GM12878 (cell line): Measurements from ENCODE around the gene TRA2B. TPM values are rescaled to one million over a fixed set of nuclear protein-coding genes. Genes with fewer than 3 reads are reported as not detected.

Experiments
- ATF3 ChIP-seq: IDR thresholded peaks from 2 replicates; pipeline ENCODE4 v1.6.1; 2011; ENCODE audit warnings: low read depth, mild to moderate bottlenecking, low read length, moderate library complexity, borderline replicate concordance; ENCODE audit errors: extremely low read depth
- BCL3 ChIP-seq: IDR thresholded peaks from 2 replicates; pipeline ENCODE4 v1.6.1; 2011; ENCODE audit warnings: borderline replicate concordance, low read depth, mild to moderate bottlenecking, moderate library complexity, low read length; ENCODE audit not compliant: insufficient read depth, poor library complexity, severe bottlenecking
- EGR1 ChIP-seq, 2 experiments: IDR thresholded peaks; 1 replicate in 1 of 2; 2 replicates in 1 of 2; pipeline ENCODE4 v1.6.1; 2011 to 2012; ENCODE audit warnings: low read depth in 2 of 2, low read length in 2 of 2, borderline replicate concordance in 1 of 2, mild to moderate bottlenecking in 1 of 2, moderate library complexity in 1 of 2
- EP300 ChIP-seq, 2 experiments: fragments of 150-350 bp in 1 of 2; IDR thresholded peaks; 2 replicates each; pipeline ENCODE4 v1.6.1; 2011 to 2012; ENCODE audit warnings: low read depth in 2 of 2, low read length in 2 of 2, borderline replicate concordance in 1 of 2, improper control_type of control experiment in 1 of 2, inconsistent platforms in 1 of 2; ENCODE audit not compliant: control insufficient read depth in 1 of 2
- GATAD2B ChIP-seq: fragments of 450-650 bp; conservative IDR thresholded peaks from 2 replicates; pipeline ENCODE4 v1.6.1; 2017; ENCODE audit warnings: low read depth, mild to moderate bottlenecking, moderate library complexity
- KLF5 ChIP-seq: fragments of 450-650 bp; IDR thresholded peaks from 2 replicates; pipeline ENCODE4 v1.6.1; 2014; ENCODE audit warnings: mild to moderate bottlenecking; ENCODE audit not compliant: partially characterized antibody
- MLLT1 ChIP-seq: fragments of 450-650 bp; IDR thresholded peaks from 2 replicates; pipeline ENCODE4 v1.6.1; 2016; ENCODE audit warnings: mild to moderate bottlenecking
- NFYA ChIP-seq: IDR thresholded peaks from 2 replicates; pipeline ENCODE4 v1.6.1; 2011; ENCODE audit warnings: low read depth, mild to moderate bottlenecking, low read length, improper control_type of control experiment, borderline replicate concordance
- NKRF ChIP-seq: fragments of 450-650 bp; conservative IDR thresholded peaks from 2 replicates; pipeline ENCODE4 v1.6.1; 2017; ENCODE audit warnings: mild to moderate bottlenecking, moderate library complexity
- POLR2AphosphoS2 ChIP-seq: IDR thresholded peaks from 2 replicates; pipeline ENCODE4 v1.6.1; 2011; ENCODE audit warnings: low read depth, mild to moderate bottlenecking, low read length, improper control_type of control experiment, moderate library complexity
- RAD51 ChIP-seq: fragments of 450-650 bp; IDR thresholded peaks from 2 replicates; pipeline ENCODE4 v1.6.1; 2016; ENCODE audit warnings: moderate library complexity, mild to moderate bottlenecking, inconsistent platforms
- SMAD1 ChIP-seq: fragments of 450-650 bp; IDR thresholded peaks from 2 replicates; pipeline ENCODE4 v1.6.1; 2018; ENCODE audit warnings: mild to moderate bottlenecking, low read depth; ENCODE audit not compliant: partially characterized antibody
- SREBF1 ChIP-seq: IDR thresholded peaks from 2 replicates; pipeline ENCODE4 v1.6.1; 2012; ENCODE audit warnings: mild to moderate bottlenecking, low read length
- TAF1 ChIP-seq: IDR thresholded peaks from 2 replicates; pipeline ENCODE4 v1.6.1; 2011; ENCODE audit warnings: mild to moderate bottlenecking, low read depth, low read length, borderline replicate concordance
- TCF3 ChIP-seq: IDR thresholded peaks from 2 replicates; pipeline ENCODE4 v1.6.1; 2012; ENCODE audit warnings: low read depth, mild to moderate bottlenecking, low read length, borderline replicate concordance; ENCODE audit not compliant: insufficient read depth
- YBX1 ChIP-seq: fragments of 450-650 bp; IDR thresholded peaks from 2 replicates; pipeline ENCODE4 v1.6.1; 2016; ENCODE audit warnings: antibody characterized with exemption
- ZBTB40 ChIP-seq: fragments of 450-650 bp; IDR thresholded peaks from 2 replicates; pipeline ENCODE4 v1.6.1; 2016; ENCODE audit warnings: mild to moderate bottlenecking, moderate library complexity, borderline replicate concordance
- ZNF217 ChIP-seq: fragments of 450-650 bp; IDR thresholded peaks from 2 replicates; pipeline ENCODE4 v1.6.1; 2017; ENCODE audit warnings: antibody characterized with exemption, mild to moderate bottlenecking
- polyA plus RNA-seq, 11 experiments: library from polyadenylated mRNA; depleted of rRNA in 4 of 11; unstranded in 6 of 11; stranded (reverse) in 5 of 11; fragments of >200 nt; fragmentation: Nextera tagmentation in 4 of 11; fragmentation: Illumina TruSeq in 1 of 11; extraction: Ambion mirVana in 4 of 11; extraction: Trizol in 1 of 11; gene quantifications; 1 replicate in 1 of 11; 2 replicates in 10 of 11; pipeline versions ENCODE4 v1.2.1 to v1.2.3, GENCODE V29; 2011 to 2016; ENCODE audit warnings: inconsistent platforms in 2 of 11, missing spikeins in 2 of 11, low read depth in 1 of 11
- total RNA-seq, 4 experiments: library from RNA; depleted of rRNA in 3 of 4; stranded (reverse); fragments of >200 nt in 3 of 4; fragmentation: Illumina TruSeq in 1 of 4; extraction: Trizol in 1 of 4; gene quantifications; 2 replicates each; pipeline versions ENCODE4 v1.2.1 to v1.2.3, GENCODE V29; 2013 to 2021

TRA2B gene
- total and polyA plus RNA-seq, 10 of the 15 experiments (the other 5 are each of a cell fraction or from before 2014, with no cell fraction given), result 130 to 317 (median 278) TPM

GRCh38 chr3:185936814-185937688 lies 763 bp downstream of the TRA2B start (continued):
- TF ChIP-seq ATF3 (no peak), ZBTB40 (no peak), YBX1 (no peak), NKRF (0 out of 2 replicates have a peak, but pooled peaks have one; percentile 65), TCF3 (0 out of 2 replicates have a peak, but pooled peaks have one; percentile 42), GATAD2B (0 out of 2 replicates have a peak, but pooled peaks have one; percentile 26), ZNF217 (no peak), NFYA (no peak), EP300 (IDR thresholded peaks at IDR 0.05; ENCODE audit: borderline replicate concordance in 1 of 2, control insufficient read depth in 1 of 2, low read depth in 2 of 2, low read length in 2 of 2) (peak in 1 of 2 experiments; percentile 24; a peak in 1 of 4 replicates), BCL3 (peak; percentile 21), EGR1 (IDR thresholded peaks at IDR 0.05; ENCODE audit: borderline replicate concordance in 1 of 2, low read depth in 2 of 2, low read length in 2 of 2) (0 out of 3 replicates have a peak, but pooled peaks of 1 of the 2 experiments have one; percentile 36), SREBF1 (no peak), SMAD1 (no peak), TAF1 (peak; percentile 97), MLLT1 (peak; percentile 97), POLR2AphosphoS2 (no peak), KLF5 (no peak), RAD51 (no peak)
